ENCODE data around the gene WSCD1.

The WSCD1 gene

DNA sequence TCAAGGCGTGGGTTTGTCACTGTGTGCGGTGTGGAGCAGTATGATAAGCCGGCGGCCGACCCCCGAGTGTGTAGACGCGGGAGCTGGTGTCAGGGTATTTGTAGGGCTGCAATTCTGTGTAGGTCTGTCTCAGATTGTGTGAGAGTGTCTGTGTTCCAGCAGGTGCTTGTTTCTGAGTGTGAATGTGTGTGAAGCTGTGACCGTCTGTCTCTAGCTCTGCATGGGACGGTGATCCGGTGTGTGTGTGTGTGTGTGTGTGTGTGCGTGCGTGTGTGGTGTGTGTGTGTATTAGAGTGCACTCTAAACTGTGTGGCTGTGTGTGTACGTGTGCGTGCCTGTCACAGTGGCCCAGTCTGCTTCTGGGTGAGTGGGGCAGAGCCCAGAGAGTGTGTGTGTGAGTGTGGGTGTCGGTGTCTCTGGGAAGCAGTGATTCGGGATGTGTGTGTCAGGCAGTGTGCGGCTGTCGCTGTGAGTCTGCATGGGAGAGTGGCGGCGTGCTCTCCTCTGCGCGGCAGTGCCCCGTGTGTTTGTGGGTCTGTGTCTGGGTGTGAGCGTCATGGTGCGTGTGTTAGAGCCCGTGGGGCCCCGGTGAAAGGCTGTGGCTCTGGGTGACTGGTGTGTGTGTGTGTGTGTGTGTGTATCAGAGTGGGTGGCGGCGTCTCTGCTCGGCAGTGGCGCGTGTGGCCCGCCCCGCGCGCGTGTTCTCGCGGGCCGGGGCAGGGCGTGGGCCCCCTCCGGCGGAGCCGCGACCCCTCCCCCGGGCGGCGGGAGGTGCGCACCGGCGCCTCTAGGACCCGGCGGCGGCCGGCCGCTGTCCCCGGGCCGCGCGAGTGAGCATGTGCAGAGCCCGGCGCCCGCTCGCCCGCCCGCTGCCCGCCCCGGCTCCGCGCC, at the start of gene WSCD1:
WSCD1 (plus strand) TSS at position 841 of the 891 bp plus-strand sequence. CDS start 10,280 bp downstream, outside the sequence.
- no peak for DNase-seq (ENCODE audit: low spot score)

DNA sequence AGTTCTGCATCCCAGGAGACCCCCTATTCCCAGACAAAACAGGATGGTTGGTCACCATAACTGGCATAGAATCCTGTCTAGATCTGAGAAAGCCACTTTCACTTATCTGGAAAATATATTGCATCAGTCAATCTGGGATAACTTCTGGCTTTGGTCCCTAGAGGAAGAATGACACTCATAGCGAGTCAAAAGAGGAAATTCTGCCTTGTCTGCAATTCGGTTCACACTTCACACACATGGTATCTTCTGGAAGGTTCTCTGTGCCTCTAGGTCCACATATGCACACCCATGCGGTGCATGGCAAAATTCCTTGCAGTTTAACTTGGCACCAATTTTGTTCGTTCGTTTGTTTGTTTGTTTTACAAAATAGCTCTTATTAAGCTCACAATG, 49.2 kb upstream of the WSCD1 start:
- DNase-seq (ENCODE audit: low spot score), result no peak

DNA sequence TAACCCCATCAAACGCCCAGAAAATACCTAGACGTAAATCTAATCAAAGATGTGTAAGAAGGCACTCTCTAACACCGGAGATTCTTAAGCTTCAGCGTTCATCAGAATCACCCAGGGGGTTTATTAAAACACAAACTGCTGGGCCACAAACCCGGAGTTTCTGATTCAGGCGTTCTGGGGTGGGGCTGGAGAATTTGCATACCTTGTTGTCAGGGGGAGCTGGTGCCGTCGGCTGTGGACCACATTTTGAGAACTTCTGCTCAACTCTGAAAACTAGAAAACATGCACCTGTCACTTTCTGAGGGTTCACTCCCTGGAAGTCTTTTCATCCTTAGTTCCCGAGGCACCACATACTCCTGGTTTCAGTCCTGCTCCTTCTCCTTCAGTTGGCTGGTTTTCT, 48.6 kb upstream of the WSCD1 start:
- DNase-seq (ENCODE audit: low spot score), result no peak

DNA sequence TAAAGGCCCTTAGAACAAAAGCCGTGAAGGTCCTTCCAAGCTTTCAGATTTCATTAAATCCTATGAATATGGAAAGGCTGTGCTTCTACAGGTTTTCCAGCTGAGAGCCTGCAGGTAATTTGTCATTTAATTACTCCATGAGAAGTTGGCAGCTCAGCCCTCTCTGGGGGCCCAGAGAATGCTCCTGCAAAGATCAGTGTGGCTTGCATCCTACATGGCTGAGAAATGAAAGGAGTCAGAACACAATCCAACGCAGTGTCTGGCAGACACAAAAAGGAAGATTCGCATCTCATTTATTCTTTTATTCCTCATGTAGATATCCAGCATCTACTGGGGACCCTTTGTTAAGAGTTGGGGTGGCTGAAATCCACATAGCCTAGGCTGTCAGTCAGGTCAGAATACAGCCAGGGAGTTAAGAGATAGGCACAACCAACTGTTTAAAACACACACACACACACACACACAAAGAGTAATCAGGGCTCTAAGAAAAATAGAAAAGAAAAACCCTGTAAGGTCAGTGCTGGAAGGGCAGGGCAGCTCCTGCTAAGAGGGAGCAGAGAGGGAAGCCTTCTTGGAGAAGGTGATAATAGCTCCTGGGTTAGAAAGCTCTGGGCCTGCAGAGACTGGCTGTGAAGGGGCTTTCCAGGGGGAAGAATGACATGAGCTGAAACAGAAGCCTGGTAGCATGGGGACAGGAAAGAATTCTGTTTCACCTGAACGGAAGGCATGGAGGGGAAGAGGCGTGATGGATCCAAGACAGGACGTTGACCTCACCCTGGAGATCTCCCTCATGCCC, 46.9 kb upstream of the WSCD1 start:
- no peak for DNase-seq (ENCODE audit: low spot score)

DNA sequence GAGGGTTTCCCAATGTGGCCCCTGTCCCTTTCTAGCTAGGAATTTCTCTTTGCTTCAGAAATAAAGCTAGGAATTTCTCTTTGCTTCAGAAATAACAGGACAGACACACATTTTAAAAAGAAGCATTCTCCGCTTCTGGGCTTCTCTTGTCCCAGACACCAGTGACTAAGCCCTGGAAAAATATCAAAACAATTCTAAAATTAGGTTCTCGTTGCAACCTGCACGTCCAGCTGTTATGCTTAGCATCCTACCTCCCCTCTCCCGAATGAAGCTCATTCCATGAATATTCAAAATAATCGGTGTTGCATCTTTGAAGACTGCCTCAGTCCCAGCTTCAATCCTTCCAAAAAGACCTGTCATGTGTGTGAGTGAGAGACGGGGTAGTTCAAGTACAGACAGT, 45.6 kb upstream of the WSCD1 start:
- no peak for DNase-seq (ENCODE audit: low spot score)

DNA sequence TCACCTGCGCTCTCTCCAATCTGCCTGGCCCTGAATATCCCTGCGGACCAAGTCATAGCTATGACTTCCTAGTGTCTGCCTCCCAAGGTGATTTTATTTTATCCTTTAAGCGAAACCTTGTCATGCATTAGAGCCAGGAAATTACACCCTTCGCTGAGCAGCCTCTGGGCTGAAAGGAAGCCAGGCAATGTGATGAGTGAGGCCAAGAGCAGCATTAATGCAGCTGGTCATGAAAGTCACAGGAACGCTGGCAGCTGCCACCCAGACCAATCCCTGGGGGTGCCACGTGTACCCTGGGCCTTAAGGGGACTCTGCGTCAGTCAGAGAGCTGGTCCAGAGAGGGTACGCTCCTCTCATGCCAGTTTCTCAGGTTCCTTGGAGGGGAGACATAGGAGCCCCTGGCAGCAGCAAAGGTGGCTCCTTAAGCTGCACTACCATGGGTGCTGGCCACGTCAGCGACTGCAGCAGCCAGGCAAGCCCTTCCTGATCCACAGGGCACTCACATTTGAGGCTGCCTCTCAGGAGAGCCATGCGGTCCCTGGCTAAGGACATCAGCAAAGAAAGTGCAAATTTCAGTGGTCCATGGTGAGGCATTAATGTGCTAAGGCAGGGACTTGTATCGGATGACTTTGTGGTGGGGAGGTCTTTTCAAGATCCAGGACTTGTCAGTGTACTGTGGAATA, 42.7 kb upstream of the WSCD1 start:
- no peak for DNase-seq (ENCODE audit: low spot score)

DNA sequence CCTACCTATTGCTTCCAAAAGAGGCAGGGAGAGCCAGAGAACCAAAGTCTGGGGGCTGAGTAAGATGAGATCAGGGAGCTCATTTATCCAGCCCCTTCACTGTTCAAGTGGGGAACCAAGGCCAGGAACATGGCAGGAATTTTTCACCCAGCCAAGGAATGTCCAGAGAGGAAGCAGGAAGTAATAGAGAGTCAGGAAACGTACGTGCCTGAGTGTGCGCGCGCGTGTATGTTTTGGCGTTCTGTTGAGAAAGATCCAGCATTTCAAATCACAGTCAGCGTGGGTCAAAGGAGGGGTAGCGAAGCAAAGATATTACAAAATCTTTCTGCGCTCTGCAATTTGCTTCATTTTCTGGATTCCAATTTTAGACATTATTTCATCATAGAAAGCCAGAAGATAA, 41.9 kb upstream of the WSCD1 start:
- DNase-seq (ENCODE audit: low spot score), result no peak

DNA sequence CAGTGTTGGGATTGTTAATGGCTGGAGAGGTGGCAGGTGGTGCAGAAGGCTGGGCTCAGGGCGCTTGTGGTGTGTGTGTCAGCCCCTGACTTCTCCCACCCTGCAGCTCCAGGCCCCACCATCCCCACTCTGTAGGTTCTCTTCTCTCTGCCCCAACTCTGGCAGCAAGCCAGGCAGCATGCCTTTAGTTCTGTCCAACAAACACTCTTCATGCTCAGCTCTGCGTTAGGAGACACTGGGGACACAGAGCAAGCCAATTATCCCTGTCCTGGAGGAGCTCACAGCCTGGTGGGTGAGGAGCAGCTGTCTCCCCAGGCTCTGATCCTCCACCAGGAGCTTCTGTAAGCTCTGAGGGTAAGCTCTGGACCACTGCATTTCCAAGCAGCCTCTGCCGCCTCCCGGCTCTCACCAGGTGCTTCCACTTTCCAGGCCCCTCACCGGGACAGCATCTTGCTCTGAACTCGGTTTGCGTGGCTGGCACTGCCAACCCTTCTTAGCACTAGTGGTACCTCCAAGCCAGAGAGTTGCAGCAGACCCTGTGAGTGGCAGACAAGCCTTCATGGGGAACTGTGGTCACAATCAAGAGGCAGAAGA, 34.3 kb upstream of the WSCD1 start:
- no peak for DNase-seq (ENCODE audit: low spot score)

DNA sequence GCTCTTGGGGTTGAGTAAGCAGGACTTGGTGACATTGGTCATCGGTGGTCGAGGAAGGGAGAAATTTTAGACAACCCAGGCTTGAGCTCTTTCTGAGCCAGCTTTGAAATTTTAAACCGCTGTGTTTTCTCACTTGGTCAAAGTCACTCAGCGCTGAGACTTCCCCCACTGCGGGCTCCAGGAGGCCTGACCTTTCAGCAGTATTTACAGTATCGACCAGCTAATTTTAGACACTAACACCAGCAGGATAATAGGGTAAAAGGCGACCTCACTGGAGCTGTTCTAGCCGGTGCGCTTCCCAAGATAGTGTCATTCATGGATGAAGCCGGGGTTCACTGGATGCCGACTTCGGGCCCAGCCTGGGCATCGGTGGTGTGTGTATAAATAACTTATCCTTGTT, 29.7 kb upstream of the WSCD1 start:
- DNase-seq (ENCODE audit: low spot score), result no peak

DNA sequence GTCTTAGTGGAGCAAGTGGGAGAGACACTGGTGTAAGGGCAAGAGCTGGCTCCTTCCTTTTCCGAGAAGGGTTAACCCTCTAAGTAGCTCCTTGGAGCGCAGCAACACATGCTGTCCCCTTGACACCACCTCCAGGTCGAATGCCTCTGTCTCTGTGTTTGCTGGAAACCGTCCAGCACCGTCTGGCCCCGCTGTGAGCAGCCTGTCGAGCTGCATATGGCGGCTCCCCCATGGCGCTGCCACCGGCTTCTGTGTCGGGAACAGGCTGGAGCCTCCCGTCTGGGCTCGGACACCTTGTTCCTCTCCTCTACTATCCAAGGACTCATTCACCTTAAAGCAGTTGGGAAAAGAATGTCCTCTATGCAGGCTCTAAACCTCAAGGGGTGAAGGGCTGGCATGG, 28.9 kb upstream of the WSCD1 start:
- DNase-seq (ENCODE audit: low spot score), result no peak

DNA sequence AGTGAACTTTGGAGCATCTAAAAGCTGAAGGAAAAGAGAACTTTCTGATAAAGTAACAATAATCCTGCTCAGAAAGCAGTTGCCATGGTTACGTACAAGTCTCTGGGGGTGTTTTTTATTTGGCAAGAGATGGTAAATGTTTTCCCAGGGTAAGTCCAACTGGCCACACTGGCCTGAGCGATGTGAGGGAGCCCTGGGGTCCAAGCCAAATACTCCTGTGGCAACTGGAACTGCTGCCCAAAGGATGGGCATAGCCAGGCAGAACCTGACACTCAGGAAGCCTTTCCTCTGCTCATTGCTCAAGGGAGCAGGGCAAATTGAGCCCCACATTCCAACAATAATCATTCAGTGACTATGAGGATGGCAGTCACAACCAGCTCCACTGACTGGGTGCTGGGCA, 26.8 kb upstream of the WSCD1 start:
- no peak for DNase-seq (ENCODE audit: low spot score)

DNA sequence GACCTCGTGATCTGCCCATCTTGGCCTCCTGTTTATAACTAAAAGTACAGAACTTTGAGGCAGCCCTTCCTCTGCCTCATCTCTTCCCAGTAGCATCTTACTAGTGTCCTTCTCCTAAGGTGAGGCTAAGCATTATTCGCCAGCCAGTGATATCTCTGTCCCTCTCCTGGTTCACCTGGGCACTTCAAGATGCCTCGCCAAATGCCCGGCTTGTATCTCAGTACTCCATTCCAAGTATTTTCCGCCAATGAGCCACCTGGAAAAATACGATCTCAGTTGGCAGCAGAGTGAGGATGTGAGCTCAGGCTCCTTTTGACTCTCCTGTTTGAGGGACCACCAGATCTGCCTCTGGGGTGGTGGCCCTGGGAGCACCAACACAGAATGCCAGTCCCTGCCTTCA, 25.9 kb upstream of the WSCD1 start:
- DNase-seq (ENCODE audit: low spot score), result no peak

DNA sequence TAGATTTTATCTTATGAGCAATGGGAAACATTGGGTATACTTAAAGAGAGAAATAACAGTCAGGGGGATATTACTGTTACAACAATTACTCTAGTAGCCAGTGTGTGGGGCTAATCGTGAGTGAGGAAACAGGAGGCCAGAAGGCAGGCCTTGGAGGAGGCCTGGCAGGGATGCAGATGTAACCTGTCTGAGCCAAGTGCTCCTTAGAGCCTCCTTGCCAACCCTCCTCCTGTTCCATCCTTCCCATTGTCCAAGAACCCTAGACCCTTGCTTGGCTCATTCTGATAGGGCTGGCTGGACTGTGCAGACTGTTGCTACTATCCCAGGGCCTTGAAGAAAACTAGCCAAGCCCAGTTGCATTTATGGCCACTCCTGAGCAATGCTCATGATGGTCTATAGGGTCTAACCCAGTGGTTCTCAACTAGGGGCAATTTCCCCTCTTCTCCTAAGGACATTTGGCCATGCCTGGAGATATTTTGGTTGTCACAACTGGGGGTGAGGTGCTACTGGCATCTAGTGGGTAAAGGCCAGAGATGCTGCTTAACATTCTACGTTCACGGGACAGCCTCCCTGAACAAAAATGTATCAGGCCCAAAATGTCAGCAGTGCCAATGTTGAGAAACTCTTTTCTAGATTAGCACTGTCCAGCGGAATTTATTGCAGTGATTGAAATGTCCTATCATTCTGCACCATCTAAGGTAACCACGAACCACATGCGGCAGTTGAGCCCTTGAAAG, 24.4 kb upstream of the WSCD1 start:
- DNase-seq (ENCODE audit: low spot score), result no peak

DNA sequence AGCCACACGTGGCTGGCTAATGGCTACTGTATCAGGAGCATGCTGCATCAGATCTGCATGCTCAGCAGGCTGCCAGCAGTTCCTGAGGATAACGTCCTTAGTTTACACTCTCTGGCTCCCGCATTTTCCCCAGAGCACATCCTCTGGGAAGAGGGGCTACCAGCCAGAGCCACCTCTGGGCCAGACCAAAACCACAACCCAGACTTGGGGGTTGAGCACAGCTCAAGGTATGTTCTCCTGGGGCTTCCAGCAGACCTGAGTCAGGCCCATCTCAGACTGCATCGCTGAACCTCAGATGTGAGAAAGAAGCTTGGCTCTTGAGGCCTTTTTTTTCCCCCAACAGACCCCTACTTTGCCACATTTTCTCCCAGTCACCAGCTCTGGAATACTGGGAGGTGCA, 23.7 kb upstream of the WSCD1 start:
- no peak for DNase-seq (ENCODE audit: low spot score)

DNA sequence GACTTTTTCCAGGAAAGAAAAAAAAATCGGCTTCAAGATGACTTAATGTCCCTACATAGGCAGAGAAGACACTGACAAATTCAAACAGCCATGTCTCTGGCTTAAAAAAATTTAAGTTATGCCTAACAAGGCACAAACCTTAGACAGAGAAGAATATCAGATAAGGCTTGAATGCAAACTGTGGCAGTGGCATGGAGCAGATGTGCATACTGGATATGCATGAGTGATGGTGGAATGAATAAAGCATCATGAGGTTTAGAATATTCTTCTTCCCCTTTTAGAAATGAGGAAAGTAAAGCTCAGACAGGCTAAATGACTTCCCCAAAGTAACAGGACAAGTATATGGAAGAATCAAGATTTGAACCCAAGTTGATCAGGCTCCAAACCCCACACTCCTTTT, 23.2 kb upstream of the WSCD1 start:
- no peak for DNase-seq (ENCODE audit: low spot score)

DNA sequence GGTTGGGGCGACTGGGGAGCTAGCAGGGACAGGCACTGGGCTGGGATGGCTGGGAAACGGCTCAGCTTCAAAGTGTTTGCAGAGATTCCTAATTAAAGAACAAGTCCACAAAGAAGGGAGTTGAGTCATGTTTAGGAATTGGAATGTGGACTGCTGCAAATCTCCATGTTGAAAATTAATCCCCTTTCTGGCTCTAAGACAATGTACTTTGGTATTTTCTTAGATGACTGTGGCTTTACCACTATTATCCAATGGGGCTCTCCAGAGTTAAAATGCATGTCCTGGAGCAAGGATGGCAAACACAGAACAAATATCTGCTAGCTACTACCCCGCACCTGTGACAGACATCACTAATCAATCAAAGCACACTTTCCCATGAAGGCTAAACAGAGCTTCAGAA, 22.2 kb upstream of the WSCD1 start:
- DNase-seq (ENCODE audit: low spot score), result no peak

DNA sequence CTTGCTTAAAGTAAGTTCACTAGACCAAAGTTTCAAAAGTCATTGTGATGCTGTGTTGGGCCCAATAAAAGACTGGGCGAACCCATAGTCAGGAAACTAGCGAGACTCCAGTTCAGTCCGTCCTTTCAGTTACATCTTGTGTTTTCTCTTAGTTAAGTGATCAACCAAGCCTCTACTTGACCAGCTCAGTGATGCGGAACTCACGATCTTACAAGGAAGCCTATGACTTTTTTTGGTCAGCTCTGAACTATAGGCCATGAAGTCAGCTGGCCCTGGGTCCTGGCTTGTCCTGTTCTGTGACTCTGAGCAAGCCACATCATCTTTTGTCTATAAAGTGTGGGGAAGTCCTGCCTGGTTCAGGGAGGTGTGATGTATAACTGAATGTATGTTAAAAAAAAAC, 21.7 kb upstream of the WSCD1 start:
- no peak for DNase-seq (ENCODE audit: low spot score)

DNA sequence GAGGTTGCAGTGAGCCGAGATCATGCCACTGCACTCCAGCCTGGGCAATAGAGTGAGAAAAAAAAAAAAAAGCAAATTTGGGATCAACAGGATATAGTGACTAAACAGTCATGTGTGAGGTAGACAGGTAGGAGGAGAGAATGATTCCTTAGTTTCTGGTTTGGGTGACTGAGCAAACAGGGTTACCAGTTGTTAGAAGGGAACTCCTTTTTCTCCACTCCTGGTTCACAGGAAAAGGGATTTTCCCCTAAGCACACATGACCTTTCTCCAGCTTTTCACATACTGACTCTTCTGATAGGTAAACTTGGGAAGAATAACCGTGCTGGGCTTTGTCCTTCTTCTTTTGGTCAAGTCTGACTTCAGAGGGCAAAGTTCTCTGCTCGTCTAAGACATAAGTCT, 17.3 kb upstream of the WSCD1 start:
- no peak for DNase-seq (ENCODE audit: low spot score)

DNA sequence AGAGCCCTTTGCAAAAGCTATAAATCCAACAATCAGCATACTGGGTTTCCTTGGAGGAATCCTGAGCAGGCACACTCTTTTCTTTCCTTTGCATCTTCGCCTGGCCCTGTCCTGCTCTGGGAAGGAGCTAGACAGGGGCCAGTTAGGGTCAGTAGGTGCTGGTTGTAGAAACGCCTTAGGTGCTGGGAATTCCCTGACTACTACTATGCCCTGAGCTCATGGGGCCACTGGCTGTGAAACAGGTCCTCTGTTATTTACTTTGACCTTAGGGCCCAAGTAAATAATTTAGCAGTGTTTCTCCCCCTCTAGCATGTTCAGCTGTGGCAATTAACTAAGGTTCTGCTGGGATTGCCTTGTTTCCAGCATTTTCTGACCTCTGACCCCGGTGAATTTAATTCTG, 15.8 kb upstream of the WSCD1 start:
- no peak for DNase-seq (ENCODE audit: low spot score)

DNA sequence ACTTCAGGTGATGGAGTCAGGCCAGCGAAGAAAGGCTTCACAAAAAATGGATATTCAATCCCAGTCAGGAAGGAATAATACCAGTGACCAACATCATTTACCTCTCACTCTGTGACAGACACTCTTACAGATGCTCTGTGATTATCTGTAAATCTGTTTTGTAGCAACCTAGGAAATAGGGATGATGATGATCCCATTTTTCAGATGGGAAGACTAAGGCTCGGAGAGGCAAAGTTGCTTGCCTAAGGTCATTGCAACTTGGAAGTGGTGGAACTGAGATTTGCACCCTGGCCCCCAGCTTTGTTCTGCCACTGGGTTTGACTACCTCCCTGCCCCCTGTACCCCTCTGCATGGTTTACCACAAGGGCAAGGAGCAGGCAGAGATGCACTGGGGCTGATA, 14.1 kb upstream of the WSCD1 start:
- no peak for DNase-seq (ENCODE audit: low spot score)

DNA sequence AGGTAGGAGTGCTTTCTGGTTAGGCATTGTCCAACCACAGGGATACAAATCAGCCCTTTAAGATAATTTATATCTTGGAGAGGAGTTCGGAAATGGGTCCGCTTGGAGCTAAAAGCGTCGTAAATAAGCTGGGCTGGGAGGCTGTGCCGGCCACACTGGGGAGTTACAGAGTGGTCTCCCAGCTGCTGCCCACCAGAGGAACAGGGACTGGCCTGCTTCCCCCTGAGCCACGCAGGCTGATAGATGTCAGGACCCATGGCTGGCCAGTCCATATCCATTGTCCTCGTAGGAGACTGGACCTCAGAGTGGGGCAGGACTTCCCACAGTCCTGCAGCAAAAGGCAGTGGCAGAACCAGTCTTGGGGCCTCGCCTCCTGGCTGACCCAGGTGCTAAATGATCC, 12.6 kb upstream of the WSCD1 start:
- DNase-seq (ENCODE audit: low spot score), result no peak

DNA sequence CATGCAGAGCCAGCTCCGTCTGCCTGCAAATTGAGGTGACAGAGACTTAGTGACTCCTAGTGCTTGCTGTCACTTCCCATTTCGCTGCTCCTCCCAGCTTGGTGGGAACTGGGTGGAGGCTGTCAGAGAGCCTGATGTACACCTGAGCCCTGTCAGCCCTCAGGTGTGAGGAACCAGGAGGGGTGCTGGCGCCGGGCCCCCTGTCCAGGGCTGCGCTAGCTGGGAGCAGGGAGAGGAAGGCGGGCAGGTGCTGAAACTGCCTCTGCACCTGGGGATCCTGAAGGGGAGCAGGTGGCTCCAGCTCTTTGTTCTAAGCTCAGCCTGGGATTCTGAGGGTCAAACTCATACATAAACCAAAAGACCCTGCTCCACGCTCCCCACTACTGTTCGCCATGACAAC, 10.8 kb upstream of the WSCD1 start:
- DNase-seq (ENCODE audit: low spot score), result no peak

Data from hematopoietic multipotent progenitor cell treated with erythropoietin and hydrocortisone succinate and interleukin-3 and kit ligand, for 15 days (in vitro differentiated cells).